ENCODE data around the gene PCSK2.
A peak's percentile ranks its signal among the peaks of the same experiment; 100 is the strongest.

Gene PCSK2

GRCh38 chr20:17446171-17446570 is 219.3 kb downstream of the PCSK2 start:
- DNase-seq (ENCODE audit: low spot score): no peak

GRCh38 chr20:17448071-17448470 is 221.2 kb downstream of the PCSK2 start:
- no peak for DNase-seq (ENCODE audit: low spot score)

GRCh38 chr20:17449031-17449430 is 222.2 kb downstream of the PCSK2 start:
- no peak for DNase-seq (ENCODE audit: low spot score)

- no peak for DNase-seq (ENCODE audit: low spot score)
Measured at GRCh38 chr20:17452441-17452840, 225.6 kb downstream of the PCSK2 start.

- DNase-seq (ENCODE audit: low spot score): no peak
Measured at GRCh38 chr20:17453592-17453991, 226.8 kb downstream of the PCSK2 start.

- no peak for DNase-seq (ENCODE audit: low spot score)
Measured at GRCh38 chr20:17456279-17456678, 229.4 kb downstream of the PCSK2 start.

GRCh38 chr20:17457079-17457478 is 230.2 kb downstream of the PCSK2 start:
- no peak for DNase-seq (ENCODE audit: low spot score)

- DNase-seq (ENCODE audit: low spot score): no peak
Measured at GRCh38 chr20:17457588-17458190, 230.8 kb downstream of the PCSK2 start.

- DNase-seq (ENCODE audit: low spot score): peak; percentile 26
Measured at GRCh38 chr20:17460119-17460518, 233.3 kb downstream of the PCSK2 start.

- no peak for DNase-seq (ENCODE audit: low spot score)
Measured at GRCh38 chr20:17461941-17462340, 235.1 kb downstream of the PCSK2 start.

- DNase-seq (ENCODE audit: low spot score): no peak
Measured at GRCh38 chr20:17463711-17464110, 236.9 kb downstream of the PCSK2 start.

GRCh38 chr20:17465236-17465635 is 238.4 kb downstream of the PCSK2 start:
- DNase-seq (ENCODE audit: low spot score): no peak

GRCh38 chr20:17466641-17467040 is 239.8 kb downstream of the PCSK2 start:
- no peak for DNase-seq (ENCODE audit: low spot score)

- DNase-seq (ENCODE audit: low spot score): no peak
Measured at GRCh38 chr20:17467120-17467655, 240.3 kb downstream of the PCSK2 start.

GRCh38 chr20:17468073-17468840 is 241.4 kb downstream of the PCSK2 start:
- no peak for DNase-seq (ENCODE audit: low spot score)

GRCh38 chr20:17469246-17470030 is 242.6 kb downstream of the PCSK2 start:
- no peak for DNase-seq (ENCODE audit: low spot score)

GRCh38 chr20:17470521-17470920 is 243.7 kb downstream of the PCSK2 start:
- no peak for DNase-seq (ENCODE audit: low spot score)

- no peak for DNase-seq (ENCODE audit: low spot score)
Measured at GRCh38 chr20:17470973-17471372, 244.1 kb downstream of the PCSK2 start.

GRCh38 chr20:17471606-17472187 is 244.9 kb downstream of the PCSK2 start:
- no peak for DNase-seq (ENCODE audit: low spot score)

GRCh38 chr20:17473659-17474058 is 246.8 kb downstream of the PCSK2 start:
- no peak for DNase-seq (ENCODE audit: low spot score)

- no peak for DNase-seq (ENCODE audit: low spot score)
Measured at GRCh38 chr20:17479063-17479657, 252.3 kb downstream of the PCSK2 start.

- DNase-seq (ENCODE audit: low spot score): no peak
Measured at GRCh38 chr20:17480696-17481095, 253.9 kb downstream of the PCSK2 start.
